KMS-11 (cell line): Measurements from ENCODE around the gene MEP1B.

Experiments
- H2AFZ ChIP-seq: fragments of 200-600 bp; sonication (generic); 2 replicates; pipeline ENCODE4 v1.6.1; 2016; ENCODE audit warnings: antibody characterized with exemption, mixed run types, low read depth
- H3K27ac ChIP-seq: fragments of 200-600 bp; sonication (generic); 2 replicates; pipeline ENCODE4 v1.6.1; 2016; ENCODE audit warnings: mild to moderate bottlenecking, mixed run types
- H3K27me3 ChIP-seq: fragments of 200-600 bp; sonication (generic); 2 replicates; pipeline ENCODE4 v1.6.1; 2017; ENCODE audit warnings: mild to moderate bottlenecking, low read depth, mixed run types, moderate library complexity; ENCODE audit not compliant: insufficient read depth
- H3K36me3 ChIP-seq: fragments of 200-600 bp; sonication (generic); 2 replicates; pipeline ENCODE4 v1.6.1; 2017; ENCODE audit warnings: mild to moderate bottlenecking, mixed run types; ENCODE audit not compliant: insufficient read depth
- H3K4me1 ChIP-seq: fragments of 200-600 bp; sonication (generic); 2 replicates; pipeline ENCODE4 v1.6.1; 2016; ENCODE audit warnings: mild to moderate bottlenecking, low read depth, mixed run types; ENCODE audit not compliant: poor library complexity, severe bottlenecking
- H3K4me2 ChIP-seq: fragments of 200-600 bp; sonication (generic); 2 replicates; pipeline ENCODE4 v1.7.0; 2016; ENCODE audit warnings: mild to moderate bottlenecking, mixed run types
- H3K4me3 ChIP-seq: fragments of 200-600 bp; sonication (generic); IDR thresholded peaks from 2 replicates; pipeline ENCODE4 v1.6.1; 2017; ENCODE audit warnings: low read depth, low read length, mixed read lengths; ENCODE audit not compliant: insufficient read depth
- H3K79me2 ChIP-seq: fragments of 200-600 bp; sonication (generic); 2 replicates; pipeline ENCODE4 v1.6.1; 2016; ENCODE audit warnings: low read depth, mixed run types; ENCODE audit not compliant: insufficient read depth
- H3K9ac ChIP-seq: fragments of 200-600 bp; sonication (generic); 2 replicates; pipeline ENCODE4 v1.6.1; 2016; ENCODE audit warnings: mild to moderate bottlenecking, mixed run types
- H4K20me1 ChIP-seq: fragments of 200-600 bp; sonication (generic); 2 replicates; pipeline ENCODE4 v1.6.1; 2016; ENCODE audit warnings: mild to moderate bottlenecking, mixed run types; ENCODE audit not compliant: insufficient read depth
- CTCF ChIP-seq: fragments of 200-600 bp; sonication (generic); conservative IDR thresholded peaks from 2 replicates; pipeline ENCODE4 v1.6.1; 2017; ENCODE audit warnings: low read depth, mild to moderate bottlenecking, antibody characterized with exemption, low read length, moderate library complexity, mixed read lengths

The MEP1B gene

DNA sequence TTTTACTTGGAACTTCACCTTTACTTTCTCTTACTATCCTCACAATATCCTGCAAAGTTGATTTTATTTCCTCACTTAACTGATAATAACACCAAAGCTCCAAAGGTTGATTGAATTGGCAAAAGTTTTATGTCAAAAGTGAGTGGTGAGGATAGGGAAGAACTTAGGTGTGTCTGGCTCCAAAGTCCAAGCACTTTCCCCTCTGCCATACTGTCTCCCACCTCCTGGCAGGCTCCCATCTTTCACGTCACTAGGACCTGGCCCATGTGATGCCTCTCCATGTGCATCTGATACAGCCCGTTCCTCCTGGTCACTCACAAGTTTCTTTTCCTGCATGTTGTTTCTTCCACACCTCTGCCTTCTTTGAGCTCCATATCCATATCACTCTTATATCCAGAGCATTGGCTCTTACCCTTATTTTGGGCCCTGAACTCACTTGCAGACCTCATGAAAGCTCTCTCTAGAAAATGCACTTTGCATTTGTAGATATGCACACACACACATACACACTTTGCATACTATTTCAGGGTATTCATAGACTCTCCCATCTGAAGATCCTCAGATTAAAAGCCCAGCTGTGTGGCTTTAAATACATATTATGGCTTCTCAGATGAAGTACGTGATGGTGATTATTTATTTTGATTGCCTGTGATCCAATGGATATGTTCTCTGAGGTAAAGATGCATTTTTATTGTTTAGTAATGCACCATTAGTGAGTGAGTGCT is 12.3 kb downstream of the MEP1B start:
- Histone ChIP-seq H3K9ac (no peak overlapping the region), H3K4me1 (no peaks in the 10 kb centered on the region), H3K79me2 (no peaks in the 10 kb centered on the region), H3K4me2 (no peak overlapping the region), H4K20me1 (no peaks in the 10 kb centered on the region), H3K36me3 (no peaks in the 10 kb centered on the region), H2AFZ (no peak overlapping the region), H3K27me3 (no peaks in the 10 kb centered on the region), H3K27ac (no peak overlapping the region), H3K4me3 (no peak overlapping the region)
- TF ChIP-seq CTCF, result no peak

GRCh38 chr18:32208023-32208422 is 18.2 kb downstream of the MEP1B start:
- Histone ChIP-seq H3K79me2 (no peaks in the 10 kb centered on the region), H4K20me1 (no peaks in the 10 kb centered on the region), H3K36me3 (no peaks in the 10 kb centered on the region), H3K27ac (no peak overlapping the region), H3K4me2 (no peak overlapping the region), H3K9ac (no peak overlapping the region), H3K27me3 (no peaks in the 10 kb centered on the region), H3K4me1 (no peaks in the 10 kb centered on the region), H3K4me3 (no peak overlapping the region), H2AFZ (no peak overlapping the region)
- no peak for TF ChIP-seq CTCF

GRCh38 chr18:32208577-32208976 is 18.7 kb downstream of the MEP1B start:
- no peaks in the 10 kb centered on the region for H3K4me1 ChIP-seq
- H3K36me3 ChIP-seq, result no peaks in the 10 kb centered on the region
- H3K79me2 ChIP-seq, result no peaks in the 10 kb centered on the region
- no peaks in the 10 kb centered on the region for H4K20me1 ChIP-seq
- TF ChIP-seq CTCF, result no peak
- no peak overlapping the region for H3K9ac ChIP-seq
- H3K27me3 ChIP-seq, result no peaks in the 10 kb centered on the region
- no peak overlapping the region for H3K27ac ChIP-seq
- H2AFZ ChIP-seq, result no peak overlapping the region
- no peak overlapping the region for H3K4me3 ChIP-seq
- H3K4me2 ChIP-seq, result no peak overlapping the region

DNA sequence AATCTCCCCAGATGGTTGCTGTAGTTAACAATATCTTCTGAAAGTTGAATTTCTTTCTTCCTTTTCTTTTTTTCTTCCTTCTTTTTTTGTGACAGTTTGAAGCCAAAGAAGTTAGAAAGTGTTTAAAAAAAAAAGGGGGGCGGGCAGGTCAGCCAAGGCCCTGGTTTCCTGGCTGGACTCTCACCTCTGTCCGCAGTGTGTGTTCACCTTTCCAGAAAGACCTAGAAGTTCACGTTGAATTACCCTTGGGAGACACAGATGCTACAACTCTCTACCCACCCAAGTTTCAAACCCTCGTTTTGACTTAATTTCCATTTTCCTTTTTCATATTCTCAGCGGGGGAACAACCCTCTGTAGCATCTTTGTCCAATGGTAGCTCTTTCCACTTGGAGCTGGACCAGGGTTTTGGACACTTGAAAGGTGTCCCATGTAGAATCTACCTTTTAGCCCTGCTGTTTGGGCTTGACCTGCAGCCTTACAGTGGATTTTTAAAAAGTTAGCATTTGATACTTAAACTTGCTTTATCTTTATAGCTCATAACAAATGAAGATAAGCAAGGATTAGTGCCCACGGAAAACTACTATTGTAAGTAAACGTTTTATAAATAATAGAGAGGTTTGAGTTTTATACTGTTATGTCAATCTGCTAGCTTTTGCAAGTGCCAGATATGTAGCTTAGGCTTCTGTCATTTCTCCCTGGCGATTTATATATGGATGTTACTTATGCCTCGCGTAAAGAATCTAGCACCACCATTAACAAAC is 20.0 kb downstream of the MEP1B start:
- Histone ChIP-seq H3K4me2 (no peak overlapping the region), H3K79me2 (no peaks in the 10 kb centered on the region), H3K27ac (no peak overlapping the region), H2AFZ (no peak overlapping the region), H3K9ac (no peak overlapping the region), H3K27me3 (no peaks in the 10 kb centered on the region), H3K4me3 (no peak overlapping the region), H4K20me1 (no peaks in the 10 kb centered on the region), H3K4me1 (no peaks in the 10 kb centered on the region), H3K36me3 (no peaks in the 10 kb centered on the region)
- TF ChIP-seq CTCF, result no peak
